ENCODE results near the gene ADRA2C. TPM values are rescaled to one million over a fixed set of nuclear protein-coding genes. Genes with fewer than 3 reads are reported as not detected.
A peak's percentile ranks its signal among the peaks of the same experiment; 100 is the strongest.

ADRA2C gene
- total and polyA plus RNA-seq, 2 of the 13 experiments (the other 11 are each of a cell fraction or from before 2014, with no cell fraction given) = 15.4 to 69.7 TPM

- TF ChIP-seq PAX8 (CRISPR knock-in tag; IDR thresholded peaks at IDR 0.05; ENCODE audit: borderline replicate concordance) (no peak; the same call in 1 of the 2 replicates), ARID4A (CRISPR knock-in tag; IDR thresholded peaks at IDR 0.05; ENCODE audit: borderline replicate concordance) (peak; percentile 43; the same call in 1 of the 2 replicates), REST (IDR thresholded peaks at IDR 0.05; ENCODE audit: borderline replicate concordance in 1 of 2, low read depth in 1 of 2, low read length in 2 of 2) (no peak; a peak in 1 of 4 replicates), ZNF839 (CRISPR knock-in tag; IDR thresholded peaks at IDR 0.05; ENCODE audit: borderline replicate concordance) (peak; percentile 87; the same call in 1 of the 2 replicates), ZFP62 (CRISPR knock-in tag; IDR thresholded peaks at IDR 0.05) (no peak), SIX1 (CRISPR knock-in tag; IDR thresholded peaks at IDR 0.05; ENCODE audit: borderline replicate concordance) (peak; percentile 100), ZMAT3 (CRISPR knock-in tag; conservative IDR thresholded peaks at IDR 0.05) (peak; percentile 74; the same call in 1 of the 2 replicates), ZNF292 (CRISPR knock-in tag; IDR thresholded peaks at IDR 0.05; ENCODE audit: borderline replicate concordance, low read depth) (peak; percentile 64; the same call in 1 of the 2 replicates), IKZF1 (IDR thresholded peaks at IDR 0.05) (no peak), ZNF224 (CRISPR knock-in tag; IDR thresholded peaks at IDR 0.05) (peak; percentile 89; the same call in 1 of the 2 replicates), ZNF121 (CRISPR knock-in tag; IDR thresholded peaks at IDR 0.05) (no peak), SALL1 (CRISPR knock-in tag; IDR thresholded peaks at IDR 0.05) (peak; percentile 94), GMEB1 (CRISPR knock-in tag; IDR thresholded peaks at IDR 0.05; ENCODE audit: borderline replicate concordance) (0 out of 2 replicates have a peak, but pooled peaks have one; percentile 57), ZNF850 (CRISPR knock-in tag; conservative IDR thresholded peaks at IDR 0.05) (no peak), TCF7 (IDR thresholded peaks at IDR 0.05; ENCODE audit: low read depth) (peak; percentile 87), PBX2 (CRISPR knock-in tag; IDR thresholded peaks at IDR 0.05) (no peak), ZNF75D (CRISPR knock-in tag; IDR thresholded peaks at IDR 0.05; ENCODE audit: borderline replicate concordance) (no peak), EZH2 (conservative IDR thresholded peaks at IDR 0.05; ENCODE audit: low read depth, low read length) (no peak)
Measured at GRCh38 chr4:3784454-3785291, 18.5 kb downstream of the ADRA2C start (continued).

All from HepG2 (cell line).